Measurements from ENCODE around the gene GTF3C4.
"Not testable (repeated sequence)": the region's sequence is repeated elsewhere in the genome, so short reads cannot be mapped to it uniquely, and the experiment has no call there.

Gene GTF3C4

GRCh38 chr9:132717326-132717945 lies 47.2 kb downstream of the GTF3C4 start:
- peaks cover 0 to 28% of the 10 kb centered on the region in 2 donors for H3K27me3 ChIP-seq
- intact Hi-C loops (cut with DNase I; ENCODE audit: low total_unique reads), result no loop called here
- no peaks in the 10 kb centered on the region for H3K36me3 ChIP-seq
- no peak overlapping the region for H3K27ac ChIP-seq
- no peak overlapping the region for H3K4me3 ChIP-seq
- TF ChIP-seq CTCF (IDR thresholded peaks at IDR 0.05), result no peak
- DNase-seq, result no peak
- H3K9me3 ChIP-seq, result no peaks in the 10 kb centered on the region
- no peaks in the 10 kb centered on the region for H3K4me1 ChIP-seq

DNA sequence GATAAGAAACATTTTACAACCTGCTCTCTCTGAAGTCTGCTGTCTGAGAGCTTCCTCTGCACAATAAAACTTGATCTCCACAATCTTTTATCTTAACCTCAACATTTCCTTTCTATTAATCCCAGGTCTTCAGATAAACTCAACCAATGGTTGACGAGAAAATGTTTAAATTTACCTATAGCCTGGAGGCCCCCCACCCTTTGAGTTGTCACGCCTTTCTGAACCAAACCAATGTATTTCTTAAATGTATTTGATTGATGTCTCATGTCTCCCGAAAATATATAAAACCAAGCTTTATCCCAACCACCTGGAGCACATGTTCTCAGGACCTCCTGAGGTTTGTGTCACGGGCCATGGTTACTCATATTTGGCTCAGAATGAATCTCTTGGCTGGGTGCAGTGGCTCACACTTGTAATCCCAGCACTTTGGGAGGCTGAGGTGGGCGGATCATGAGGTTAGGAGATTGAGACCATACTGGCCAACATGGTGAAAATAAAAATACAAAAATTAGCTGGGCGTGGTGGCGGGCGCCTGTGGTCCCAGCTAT lies 48.2 kb downstream of the GTF3C4 start:
- H3K27me3 ChIP-seq, result peaks cover 0 to 33% of the 10 kb centered on the region in 2 donors
- H3K27ac ChIP-seq; DNase-seq; intact Hi-C loops (cut with DNase I; ENCODE audit: low total_unique reads); H3K9me3 ChIP-seq; H3K4me3 ChIP-seq; H3K4me1 ChIP-seq; H3K36me3 ChIP-seq: not testable (repeated sequence)

GRCh38 chr9:132721661-132722060 lies 51.4 kb downstream of the GTF3C4 start:
- peak in 1 of 2 donors; percentile 28 for DNase-seq
- no peaks in the 10 kb centered on the region for H3K36me3 ChIP-seq
- H3K9me3 ChIP-seq, result no peaks in the 10 kb centered on the region
- no peak overlapping the region for H3K27ac ChIP-seq
- TF ChIP-seq CTCF (IDR thresholded peaks at IDR 0.05), result no peak
- no peaks in the 10 kb centered on the region for H3K4me1 ChIP-seq
- peaks cover 0 to 32% of the 10 kb centered on the region in 2 donors for H3K27me3 ChIP-seq
- no peak overlapping the region for H3K4me3 ChIP-seq
- intact Hi-C loops (cut with DNase I; ENCODE audit: low total_unique reads), result no loop called here

DNA sequence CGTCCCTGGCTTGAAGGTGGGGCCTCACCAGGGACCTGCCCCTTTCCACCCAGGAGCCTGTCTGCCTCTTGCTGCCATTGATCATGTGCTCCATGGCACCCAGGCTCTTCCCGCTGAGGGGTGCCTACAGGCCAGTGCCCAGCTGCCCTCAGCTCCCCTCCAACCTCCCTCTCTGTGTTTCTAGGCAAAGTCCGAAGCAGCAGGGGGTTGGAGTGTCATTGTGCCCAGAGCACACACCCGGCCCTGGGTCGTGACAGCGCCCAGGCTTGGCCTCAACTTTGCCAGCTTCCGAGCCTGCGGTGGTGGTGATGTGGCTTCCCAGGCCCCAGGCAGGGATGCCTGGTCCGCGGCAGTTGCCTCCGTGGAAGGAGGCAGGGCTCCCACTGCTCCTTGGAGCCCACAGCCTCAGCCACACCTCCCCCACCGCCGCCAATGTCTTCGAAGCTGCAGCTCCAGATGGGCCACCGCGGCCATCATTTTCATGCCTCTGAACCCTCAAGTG lies 52.4 kb downstream of the GTF3C4 start:
- Histone ChIP-seq H3K9me3 (no peaks in the 10 kb centered on the region), H3K36me3 (no peaks in the 10 kb centered on the region), H3K27me3 (peaks cover 0 to 26% of the 10 kb centered on the region in 2 donors), H3K4me3 (no peak overlapping the region), H3K27ac (no peak overlapping the region), H3K4me1 (no peaks in the 10 kb centered on the region)
- peak in 1 of 2 donors; percentile 42 for DNase-seq
- intact Hi-C loops (cut with DNase I; ENCODE audit: low total_unique reads), result no loop called here
- no peak for TF ChIP-seq CTCF (IDR thresholded peaks at IDR 0.05)

DNA sequence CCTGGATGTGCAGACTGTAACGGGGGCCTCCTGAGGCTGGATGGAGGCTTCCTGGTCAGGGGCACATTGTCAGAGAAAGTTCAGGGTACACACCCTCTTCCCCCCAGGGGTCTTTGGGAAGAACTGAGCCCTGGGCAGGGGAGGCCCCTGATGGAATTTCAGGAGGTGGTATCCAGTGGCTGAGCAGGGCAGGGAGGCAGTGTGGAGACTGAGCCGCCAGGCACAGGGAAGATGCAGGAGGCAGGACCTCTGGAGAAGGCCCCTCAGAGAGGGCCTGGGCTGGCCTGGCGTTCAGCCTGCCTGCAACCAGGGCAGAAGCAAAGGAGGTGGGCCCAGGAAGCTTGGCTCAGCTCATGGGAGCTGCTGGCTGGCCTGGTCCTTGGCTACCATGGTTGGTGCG lies 53.5 kb downstream of the GTF3C4 start:
- DNase-seq, result peak in 1 of 2 donors; percentile 39
- Histone ChIP-seq H3K27me3 (peaks cover 0 to 29% of the 10 kb centered on the region in 2 donors), H3K27ac (no peak overlapping the region), H3K4me1 (no peaks in the 10 kb centered on the region), H3K36me3 (no peaks in the 10 kb centered on the region), H3K9me3 (no peaks in the 10 kb centered on the region), H3K4me3 (no peak overlapping the region)
- intact Hi-C loops (cut with DNase I; ENCODE audit: low total_unique reads), result no loop called here
- TF ChIP-seq CTCF (IDR thresholded peaks at IDR 0.05), result no peak

DNA sequence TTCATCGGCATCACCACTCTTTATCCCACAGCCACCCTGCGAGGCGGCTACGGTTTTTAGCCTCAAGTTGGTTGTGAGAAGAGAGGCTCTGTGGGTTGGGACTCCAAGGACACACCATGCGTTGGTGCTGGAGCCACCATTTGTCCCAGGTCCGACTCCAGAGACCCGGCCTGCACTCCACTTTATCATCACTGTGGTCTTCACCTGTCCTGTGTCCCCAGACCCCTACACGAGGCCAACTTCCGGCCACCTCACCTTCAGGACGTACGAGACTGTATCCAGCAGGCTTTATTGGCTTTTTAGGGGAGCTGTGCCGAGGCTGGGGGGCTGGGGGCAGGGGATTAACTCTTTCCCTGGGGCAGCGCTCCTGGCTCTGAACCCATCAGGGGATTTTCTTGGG lies 55.0 kb downstream of the GTF3C4 start:
- intact Hi-C loops (cut with DNase I; ENCODE audit: low total_unique reads), result no loop called here
- Histone ChIP-seq H3K4me3 (no peak overlapping the region), H3K36me3 (no peaks in the 10 kb centered on the region), H3K9me3 (no peaks in the 10 kb centered on the region), H3K27me3 (peaks cover 0 to 26% of the 10 kb centered on the region in 2 donors), H3K27ac (no peak overlapping the region), H3K4me1 (no peaks in the 10 kb centered on the region)
- no peak for TF ChIP-seq CTCF (IDR thresholded peaks at IDR 0.05)
- peak in 1 of 2 donors; percentile 32 for DNase-seq
